ENCODE results near the gene HOXC9. TPM values are rescaled to one million over a fixed set of nuclear protein-coding genes. Genes with fewer than 3 reads are reported as not detected.

HOXC9 gene
- total and polyA plus RNA-seq, 9 of the 15 experiments (the other 6 are each of a cell fraction or from before 2014, with no cell fraction given) = 1.1 to 10.5 (median 9.3) TPM

DNA sequence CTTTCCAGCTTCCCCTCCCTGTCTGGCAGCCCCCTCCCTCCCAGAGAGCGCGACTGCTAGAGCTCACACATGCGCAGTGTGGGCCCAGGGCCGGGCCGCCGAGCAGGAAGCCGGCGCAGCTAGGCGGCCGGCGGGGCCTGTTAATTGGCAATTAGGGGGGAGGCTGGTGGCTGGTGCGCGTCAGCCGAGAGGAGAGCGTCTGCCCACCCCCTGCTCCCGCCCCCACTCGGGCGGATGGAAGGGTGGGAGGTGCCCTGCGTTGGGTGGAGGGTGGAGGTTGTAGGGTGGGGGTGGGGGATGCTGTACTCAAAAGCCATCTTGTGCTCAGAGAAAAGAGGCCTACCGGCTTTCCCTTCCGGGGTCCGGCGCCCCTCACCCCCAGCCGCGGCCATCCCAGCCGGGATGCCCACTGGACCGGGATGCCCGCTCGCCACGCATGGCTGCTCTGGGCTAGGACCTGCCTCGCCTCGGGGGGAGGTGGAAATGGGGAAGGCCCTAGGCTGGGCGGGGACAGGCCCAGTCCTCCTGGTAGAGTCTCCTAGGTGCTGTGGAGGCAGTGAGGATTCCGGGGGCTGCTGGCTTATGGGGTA, 18.0 kb downstream of the HOXC9 start (continued):
- TF ChIP-seq ZNF398 (CRISPR knock-in tag; IDR thresholded peaks at IDR 0.05) (no peak), ETS2 (tag; IDR thresholded peaks at IDR 0.05; ENCODE audit: borderline replicate concordance, poor library complexity, severe bottlenecking) (no peak), TRIM28 (IDR thresholded peaks at IDR 0.05) (no peak), POLR2H (tag; IDR thresholded peaks at IDR 0.05; ENCODE audit: low read depth) (no peak; the same call in 1 of the 2 replicates), BMI1 (IDR thresholded peaks at IDR 0.05; ENCODE audit: low read length) (no peak), SMAD1 (IDR thresholded peaks at IDR 0.05; ENCODE audit: low read depth, low read length, partially characterized antibody) (no peak), CXXC5 (CRISPR knock-in tag; IDR thresholded peaks at IDR 0.05) (peak; percentile 51; the same call in 1 of the 2 replicates), ZNF133 (CRISPR knock-in tag; IDR thresholded peaks at IDR 0.05) (no peak), E2F4 (CRISPR knock-in tag; IDR thresholded peaks at IDR 0.05; ENCODE audit: low read depth) (no peak), HINFP (tag; conservative IDR thresholded peaks at IDR 0.05; ENCODE audit: low read depth) (no peak), PHB (CRISPR knock-in tag; IDR thresholded peaks at IDR 0.05) (no peak), IRF2 (CRISPR knock-in tag; IDR thresholded peaks at IDR 0.05) (no peak), FOXP1 (CRISPR knock-in tag; IDR thresholded peaks at IDR 0.05) (no peak; the same call in 1 of the 2 replicates), EZH2 (IDR thresholded peaks at IDR 0.05; ENCODE audit: borderline replicate concordance, low read depth, low read length) (no peak), ARNT (IDR thresholded peaks at IDR 0.05) (no peak), CHD2 (IDR thresholded peaks at IDR 0.05; ENCODE audit: low read depth, low read length) (no peak), NEUROD1 (IDR thresholded peaks at IDR 0.05; ENCODE audit: borderline replicate concordance, low read depth, low read length, partially characterized antibody) (peak; percentile 61), SREBF1 (IDR thresholded peaks at IDR 0.05; ENCODE audit: borderline replicate concordance, low read depth, low read length) (no peak)
- TF ChIP-seq, protein P1, sequence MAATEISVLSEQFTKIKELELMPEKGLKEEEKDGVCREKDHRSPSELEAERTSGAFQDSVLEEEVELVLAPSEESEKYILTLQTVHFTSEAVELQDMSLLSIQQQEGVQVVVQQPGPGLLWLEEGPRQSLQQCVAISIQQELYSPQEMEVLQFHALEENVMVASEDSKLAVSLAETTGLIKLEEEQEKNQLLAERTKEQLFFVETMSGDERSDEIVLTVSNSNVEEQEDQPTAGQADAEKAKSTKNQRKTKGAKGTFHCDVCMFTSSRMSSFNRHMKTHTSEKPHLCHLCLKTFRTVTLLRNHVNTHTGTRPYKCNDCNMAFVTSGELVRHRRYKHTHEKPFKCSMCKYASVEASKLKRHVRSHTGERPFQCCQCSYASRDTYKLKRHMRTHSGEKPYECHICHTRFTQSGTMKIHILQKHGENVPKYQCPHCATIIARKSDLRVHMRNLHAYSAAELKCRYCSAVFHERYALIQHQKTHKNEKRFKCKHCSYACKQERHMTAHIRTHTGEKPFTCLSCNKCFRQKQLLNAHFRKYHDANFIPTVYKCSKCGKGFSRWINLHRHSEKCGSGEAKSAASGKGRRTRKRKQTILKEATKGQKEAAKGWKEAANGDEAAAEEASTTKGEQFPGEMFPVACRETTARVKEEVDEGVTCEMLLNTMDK (IDR thresholded peaks at IDR 0.05; ENCODE audit: borderline replicate concordance, insufficient read depth, low read depth, low read length, poor library complexity, severe bottlenecking) = no peak
- TF ChIP-seq, protein P2, sequence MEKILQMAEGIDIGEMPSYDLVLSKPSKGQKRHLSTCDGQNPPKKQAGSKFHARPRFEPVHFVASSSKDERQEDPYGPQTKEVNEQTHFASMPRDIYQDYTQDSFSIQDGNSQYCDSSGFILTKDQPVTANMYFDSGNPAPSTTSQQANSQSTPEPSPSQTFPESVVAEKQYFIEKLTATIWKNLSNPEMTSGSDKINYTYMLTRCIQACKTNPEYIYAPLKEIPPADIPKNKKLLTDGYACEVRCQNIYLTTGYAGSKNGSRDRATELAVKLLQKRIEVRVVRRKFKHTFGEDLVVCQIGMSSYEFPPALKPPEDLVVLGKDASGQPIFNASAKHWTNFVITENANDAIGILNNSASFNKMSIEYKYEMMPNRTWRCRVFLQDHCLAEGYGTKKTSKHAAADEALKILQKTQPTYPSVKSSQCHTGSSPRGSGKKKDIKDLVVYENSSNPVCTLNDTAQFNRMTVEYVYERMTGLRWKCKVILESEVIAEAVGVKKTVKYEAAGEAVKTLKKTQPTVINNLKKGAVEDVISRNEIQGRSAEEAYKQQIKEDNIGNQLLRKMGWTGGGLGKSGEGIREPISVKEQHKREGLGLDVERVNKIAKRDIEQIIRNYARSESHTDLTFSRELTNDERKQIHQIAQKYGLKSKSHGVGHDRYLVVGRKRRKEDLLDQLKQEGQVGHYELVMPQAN (IDR thresholded peaks at IDR 0.05; ENCODE audit: borderline replicate concordance) = 0 out of 2 replicates have a peak, but pooled peaks have one; percentile 25
